Measurements from ENCODE around the gene BORCS5.

DNA sequence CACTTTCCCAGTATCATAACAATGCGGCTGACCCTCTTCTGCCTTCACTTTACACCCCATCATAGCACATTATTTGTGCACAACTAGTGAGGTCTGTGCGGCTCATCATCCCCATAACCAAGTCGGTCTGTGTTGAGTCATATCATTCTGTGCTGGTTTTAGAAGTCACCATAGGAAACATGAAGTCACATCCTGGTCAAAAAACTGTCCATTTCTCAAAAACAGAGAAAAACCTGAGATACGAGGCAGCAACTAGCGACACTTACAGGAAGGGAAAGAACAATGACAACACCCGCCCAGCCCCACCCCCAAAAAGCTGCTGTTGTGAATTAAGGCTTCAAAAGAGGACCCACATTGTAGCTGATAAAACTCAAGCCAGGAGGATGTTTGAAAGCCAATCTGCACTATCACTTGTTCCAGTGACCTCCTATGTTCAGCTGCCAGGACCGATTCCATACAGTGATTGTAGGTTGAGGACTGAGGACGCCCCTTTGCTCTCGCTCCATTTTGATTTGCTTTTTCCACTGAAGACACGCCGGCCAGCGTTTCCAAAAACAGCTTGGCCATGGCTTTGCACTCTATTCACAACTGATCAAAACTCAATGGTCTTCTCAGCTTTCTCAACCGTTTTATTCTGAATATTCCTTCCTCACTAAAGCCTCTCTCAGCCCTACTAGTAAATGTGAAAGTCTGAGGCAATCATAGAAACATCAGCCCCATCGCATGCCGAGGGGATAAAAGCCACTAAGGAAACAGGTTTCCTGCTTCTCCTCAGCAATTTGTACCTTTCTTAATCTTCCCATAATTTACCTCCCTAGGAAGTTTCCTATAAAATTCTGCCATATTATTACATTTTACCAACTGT, 118.3 kb downstream of the BORCS5 start:
- TF ChIP-seq, protein P1, sequence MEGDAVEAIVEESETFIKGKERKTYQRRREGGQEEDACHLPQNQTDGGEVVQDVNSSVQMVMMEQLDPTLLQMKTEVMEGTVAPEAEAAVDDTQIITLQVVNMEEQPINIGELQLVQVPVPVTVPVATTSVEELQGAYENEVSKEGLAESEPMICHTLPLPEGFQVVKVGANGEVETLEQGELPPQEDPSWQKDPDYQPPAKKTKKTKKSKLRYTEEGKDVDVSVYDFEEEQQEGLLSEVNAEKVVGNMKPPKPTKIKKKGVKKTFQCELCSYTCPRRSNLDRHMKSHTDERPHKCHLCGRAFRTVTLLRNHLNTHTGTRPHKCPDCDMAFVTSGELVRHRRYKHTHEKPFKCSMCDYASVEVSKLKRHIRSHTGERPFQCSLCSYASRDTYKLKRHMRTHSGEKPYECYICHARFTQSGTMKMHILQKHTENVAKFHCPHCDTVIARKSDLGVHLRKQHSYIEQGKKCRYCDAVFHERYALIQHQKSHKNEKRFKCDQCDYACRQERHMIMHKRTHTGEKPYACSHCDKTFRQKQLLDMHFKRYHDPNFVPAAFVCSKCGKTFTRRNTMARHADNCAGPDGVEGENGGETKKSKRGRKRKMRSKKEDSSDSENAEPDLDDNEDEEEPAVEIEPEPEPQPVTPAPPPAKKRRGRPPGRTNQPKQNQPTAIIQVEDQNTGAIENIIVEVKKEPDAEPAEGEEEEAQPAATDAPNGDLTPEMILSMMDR (IDR thresholded peaks at IDR 0.05; ENCODE audit: control extremely low read depth in 1 of 3, insufficient read depth in 1 of 3, low read depth in 1 of 3, low read length in 3 of 3) = no peak
- TF ChIP-seq SIRT6 (IDR thresholded peaks at IDR 0.05; ENCODE audit: low read length) (no peak), JUND (IDR thresholded peaks at IDR 0.05; ENCODE audit: low read length) (no peak), ZNF274 (IDR thresholded peaks at IDR 0.05; ENCODE audit: borderline replicate concordance, extremely low read depth, low read length) (no peak), EZH2 (IDR thresholded peaks at IDR 0.05; ENCODE audit: low read depth, low read length, severe bottlenecking) (no peak), HDAC2 (IDR thresholded peaks at IDR 0.05; ENCODE audit: borderline replicate concordance in 1 of 2, low read depth in 2 of 2, low read length in 2 of 2) (no peak), NRF1 (IDR thresholded peaks at IDR 0.05; ENCODE audit: low read depth, low read length) (no peak), POLR2AphosphoS5 (IDR thresholded peaks at IDR 0.05; ENCODE audit: low read depth, low read length) (no peak), FOSL1 (IDR thresholded peaks at IDR 0.05; ENCODE audit: insufficient read depth, low read depth, low read length) (no peak), SIX5 (IDR thresholded peaks at IDR 0.05; ENCODE audit: low read depth, low read length) (no peak), RFX5 (IDR thresholded peaks at IDR 0.05; ENCODE audit: borderline replicate concordance, low read depth, low read length) (no peak)
- TF ChIP-seq, protein P2, sequence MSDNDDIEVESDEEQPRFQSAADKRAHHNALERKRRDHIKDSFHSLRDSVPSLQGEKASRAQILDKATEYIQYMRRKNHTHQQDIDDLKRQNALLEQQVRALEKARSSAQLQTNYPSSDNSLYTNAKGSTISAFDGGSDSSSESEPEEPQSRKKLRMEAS (IDR thresholded peaks at IDR 0.05) = no peak
- TF ChIP-seq, protein P3, sequence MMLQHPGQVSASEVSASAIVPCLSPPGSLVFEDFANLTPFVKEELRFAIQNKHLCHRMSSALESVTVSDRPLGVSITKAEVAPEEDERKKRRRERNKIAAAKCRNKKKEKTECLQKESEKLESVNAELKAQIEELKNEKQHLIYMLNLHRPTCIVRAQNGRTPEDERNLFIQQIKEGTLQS (IDR thresholded peaks at IDR 0.05; ENCODE audit: insufficient read depth, low read depth, low read length) = no peak
